ENCODE measurements around the gene ARSK. TPM values are rescaled to one million over a fixed set of nuclear protein-coding genes. Genes with fewer than 3 reads are reported as not detected.

Gene ARSK
- total and polyA plus RNA-seq, 9 donors: 4.4 to 8.1 (median 5.6) TPM

- TF ChIP-seq EP300 (IDR thresholded peaks at IDR 0.05) (no peak), CTCF (IDR thresholded peaks at IDR 0.05) (no peak), POLR2A (IDR thresholded peaks at IDR 0.05) (no peak)
- no peaks in the 10 kb centered on the region for H3K4me1 ChIP-seq (ENCODE audit: insufficient read depth)
- intact Hi-C loops (cut with DNase I): loop anchor here in 3 of 4 donors (5.0 to 10.0 kb wide), 6 partner anchors 82 to 1515 kb away; partner anchors contain the start of gene RHOBTB3 (in 2 of the 3)
Observed at GRCh38 chr5:95649842-95650620, 95.1 kb downstream of the ARSK start.

GRCh38 chr5:95652849-95653248 is 97.9 kb downstream of the ARSK start:
- 63 to 88% (median 65%) methylated on average over 1 of the region's 1 CpG for WGBS, 3 donors
- no peaks in the 10 kb centered on the region for H3K9me3 ChIP-seq
- no peaks in the 10 kb centered on the region for H3K27me3 ChIP-seq
- no peak overlapping the region for H3K27ac ChIP-seq
- intact Hi-C loops (cut with DNase I): no loop called here
- H3K36me3 ChIP-seq: no peaks in the 10 kb centered on the region
- no peak for DNase-seq
- TF ChIP-seq EP300 (IDR thresholded peaks at IDR 0.05) (no peak), POLR2A (IDR thresholded peaks at IDR 0.05) (no peak), CTCF (IDR thresholded peaks at IDR 0.05) (no peak)
- H3K4me3 ChIP-seq: no peak overlapping the region
- H3K4me1 ChIP-seq (ENCODE audit: insufficient read depth): no peaks in the 10 kb centered on the region

More at GRCh38 chr5:95649842-95650620, 95.1 kb downstream of the ARSK start:
- Histone ChIP-seq H3K27ac (no peak overlapping the region), H3K4me3 (no peak overlapping the region), H3K9me3 (no peaks in the 10 kb centered on the region), H3K27me3 (no peaks in the 10 kb centered on the region), H3K36me3 (no peaks in the 10 kb centered on the region)
- no peak for DNase-seq

GRCh38 chr5:95654196-95654595 is 99.3 kb downstream of the ARSK start:
- Histone ChIP-seq H3K9me3 (no peaks in the 10 kb centered on the region), H3K4me1 (ENCODE audit: insufficient read depth) (no peaks in the 10 kb centered on the region), H3K4me3 (no peak overlapping the region), H3K36me3 (no peaks in the 10 kb centered on the region), H3K27me3 (no peaks in the 10 kb centered on the region), H3K27ac (no peak overlapping the region)
- TF ChIP-seq POLR2A (IDR thresholded peaks at IDR 0.05): no peak
- TF ChIP-seq CTCF (IDR thresholded peaks at IDR 0.05): no peak
- WGBS, 3 donors: 92 to 96% (median 95%) methylated on average over 3 of the region's 3 CpGs
- intact Hi-C loops (cut with DNase I): no loop called here
- no peak for DNase-seq

Small RNA genes within 50 kb of the gene (small RNA-seq; reads per million reads assigned to genes)
- not detected for gene RNU6-308P

Other genes with a start within 250 kb of the ARSK start
- gene FAM81B, start 163.7 kb upstream of the ARSK start, total RNA-seq: 10 to 100 TPM in 1 of 7 donors, 1 to 10 TPM in 3, under 1 TPM in 1, not detected in 2; 0.36 to 20.8 (median 2.5) TPM
- under 1 TPM in 1 of 2 donors, not detected in 1; 0.43 TPM for gene FAM81B, start 163.7 kb upstream of the ARSK start, polyA plus RNA-seq
- 10 to 100 TPM; 51.9 to 77.6 (median 60.7) TPM for gene SKIC3, start 124 bp upstream of the ARSK start, total RNA-seq
- gene SKIC3, start 124 bp upstream of the ARSK start, polyA plus RNA-seq: 10 to 100 TPM; 18.6 to 31.8 TPM
- under 1 TPM in 3 of 7 donors, not detected in 4; 0.10 to 0.50 (median 0.10) TPM for gene GPR150, start 65.0 kb downstream of the ARSK start, total RNA-seq
- under 1 TPM; 0.05 to 0.28 TPM for gene GPR150, start 65.0 kb downstream of the ARSK start, polyA plus RNA-seq
- 1 to 10 TPM; 1.1 to 5.0 (median 3.2) TPM for gene RFESD, start 91.7 kb downstream of the ARSK start, total RNA-seq
- 1 to 10 TPM; 2.4 to 3.4 TPM for gene RFESD, start 91.7 kb downstream of the ARSK start, polyA plus RNA-seq
- 1 to 10 TPM in 2 of 7 donors, under 1 TPM in 5; 0.46 to 1.7 (median 0.76) TPM for gene SPATA9, start 127.9 kb downstream of the ARSK start, total RNA-seq
- 1 to 10 TPM; 1.0 to 1.3 TPM for gene SPATA9, start 127.9 kb downstream of the ARSK start, polyA plus RNA-seq
- 100 to 1,000 TPM; 106 to 221 (median 200) TPM for gene RHOBTB3, start 176.2 kb downstream of the ARSK start, total RNA-seq
- gene RHOBTB3, start 176.2 kb downstream of the ARSK start, polyA plus RNA-seq: 100 to 1,000 TPM in 1 of 2 donors, 10 to 100 TPM in 1; 52.8 to 133 TPM